IMR-90 (cell line): Measurements from ENCODE around the gene ADAMTSL1. TPM values are rescaled to one million over a fixed set of nuclear protein-coding genes. Genes with fewer than 3 reads are reported as not detected.
A peak's percentile ranks its signal among the peaks of the same experiment; 100 is the strongest.

Experiments
- ATAC-seq: fragments of 200-7000 bp; cut with Tn5 transposase; 2 replicates; pipeline ENCODE4 v1.9.1; 2020; ENCODE audit warnings: low read depth, mild to moderate bottlenecking, moderate library complexity
- BruUV-seq: library from RNA; stranded (reverse); fragments of 400-500 nt; replicated peaks from 2 replicates; lab custom pipeline; 2021; lab: Mats Ljungman, UMichigan
- CTCF ChIA-PET: fragments of 300-600 bp; formaldehyde crosslinking; extraction: SDS; loops from one replicate; lab custom pipeline; 2021; ENCODE audit warnings: antibody characterized with exemption; lab: Yijun Ruan, JAX
- POLR2A ChIA-PET: fragments of 300-600 bp; sonication (Branson Sonifier 250); formaldehyde crosslinking; loops from one replicate; lab custom pipeline; 2022; ENCODE audit warnings: antibody characterized with exemption; ENCODE audit not compliant: unreplicated experiment; lab: Charles Lee
- DNase-seq: peaks from one replicate; pipeline ENCODE4 v3.0.0; 2013
- H2AFZ ChIP-seq: replicated peaks from 2 replicates; pipeline ENCODE3; 2013; ENCODE audit warnings: low read length, mild to moderate bottlenecking; ENCODE audit not compliant: poor library complexity
- H2AK5ac ChIP-seq: 2 replicates; pipeline ENCODE4 v1.6.1; 2013; ENCODE audit warnings: low read depth, low read length, inconsistent platforms
- H2AK9ac ChIP-seq: replicated peaks from 2 replicates; pipeline ENCODE3; 2013; ENCODE audit warnings: mild to moderate bottlenecking, low read depth, low read length, moderate library complexity; ENCODE audit not compliant: poor library complexity
- H2BK120ac ChIP-seq: 2 replicates; pipeline ENCODE4 v1.6.1; 2013; ENCODE audit warnings: low read depth, low read length, inconsistent platforms
- H2BK15ac ChIP-seq: 3 replicates; pipeline ENCODE4 v1.6.1; 2013; ENCODE audit warnings: low read depth, low read length, inconsistent platforms
- H2BK20ac ChIP-seq: 2 replicates; pipeline ENCODE4 v1.6.1; 2013; ENCODE audit warnings: low read depth, mild to moderate bottlenecking, inconsistent platforms, low read length, moderate library complexity
- H2BK5ac ChIP-seq: 2 replicates; pipeline ENCODE4 v1.6.1; 2013; ENCODE audit warnings: mild to moderate bottlenecking, low read depth, low read length, inconsistent platforms; ENCODE audit not compliant: poor library complexity, severe bottlenecking
- H3K14ac ChIP-seq: replicated peaks from 2 replicates; pipeline ENCODE4 v1.6.1; 2013; ENCODE audit warnings: low read depth, low read length, inconsistent platforms
- H3K18ac ChIP-seq: 2 replicates; pipeline ENCODE4 v1.6.1; 2013; ENCODE audit warnings: low read depth, low read length, control low read depth
- H3K23ac ChIP-seq: 2 replicates; pipeline ENCODE4 v1.6.1; 2013; ENCODE audit warnings: low read depth, low read length, inconsistent platforms
- H3K27ac ChIP-seq: 2 replicates; pipeline ENCODE4 v1.5.1; 2013; ENCODE audit warnings: mild to moderate bottlenecking, control low read depth, low read length; ENCODE audit not compliant: insufficient read depth
- H3K27me3 ChIP-seq: 2 replicates; pipeline ENCODE4 v1.6.1; 2013; ENCODE audit warnings: low read length; ENCODE audit not compliant: control insufficient read depth, insufficient read depth
- H3K36me3 ChIP-seq: 2 replicates; pipeline ENCODE4 v1.6.1; 2013; ENCODE audit warnings: low read length, mixed read lengths; ENCODE audit not compliant: control insufficient read depth, insufficient read depth
- H3K4ac ChIP-seq: 2 replicates; pipeline ENCODE4 v1.6.1; 2013; ENCODE audit warnings: low read depth, low read length, inconsistent platforms
- H3K4me1 ChIP-seq: 2 replicates; pipeline ENCODE4 v1.6.1; 2013; ENCODE audit warnings: low read length, mixed read lengths; ENCODE audit not compliant: control insufficient read depth, insufficient read depth
- H3K4me2 ChIP-seq: 2 replicates; pipeline ENCODE4 v1.6.1; 2013; ENCODE audit warnings: low read depth, mild to moderate bottlenecking, control low read depth, low read length, moderate library complexity
- H3K4me3 ChIP-seq: 2 replicates; pipeline ENCODE4 v1.5.1; 2013; ENCODE audit warnings: low read depth, mild to moderate bottlenecking, control low read depth, low read length, moderate library complexity; ENCODE audit not compliant: insufficient read depth
- H3K56ac ChIP-seq: 2 replicates; pipeline ENCODE4 v1.6.1; 2013; ENCODE audit warnings: low read length, inconsistent platforms; ENCODE audit not compliant: insufficient read depth; ENCODE audit errors: extremely low read depth
- H3K79me1 ChIP-seq, 2 experiments: 2 replicates each; pipeline ENCODE4 v1.6.1; 2013; ENCODE audit warnings: low read length in 2 of 2, inconsistent platforms in 1 of 2, low read depth in 1 of 2
- H3K9ac ChIP-seq: 2 replicates; pipeline ENCODE4 v1.6.1; 2013; ENCODE audit warnings: low read depth, low read length, control low read depth
- H3K9me1 ChIP-seq: 2 replicates; pipeline ENCODE4 v1.6.1; 2013; ENCODE audit warnings: low read length, inconsistent platforms; ENCODE audit not compliant: insufficient read depth
- H3K9me3 ChIP-seq: 2 replicates; pipeline ENCODE4 v1.6.1; 2013; ENCODE audit warnings: low read length; ENCODE audit not compliant: control insufficient read depth, insufficient read depth
- H4K20me1 ChIP-seq: 2 replicates; pipeline ENCODE4 v1.6.1; 2013; ENCODE audit warnings: low read length, inconsistent platforms; ENCODE audit not compliant: insufficient read depth
- H4K5ac ChIP-seq: 2 replicates; pipeline ENCODE4 v1.6.1; 2013; ENCODE audit warnings: mild to moderate bottlenecking, low read depth, low read length, control low read depth
- H4K8ac ChIP-seq, 2 experiments: 2 replicates each; pipeline ENCODE4 v1.6.1; 2013; ENCODE audit warnings: low read depth in 2 of 2, low read length in 2 of 2, control low read depth in 1 of 2, inconsistent platforms in 1 of 2
- H4K91ac ChIP-seq: 2 replicates; pipeline ENCODE4 v1.6.1; 2013; ENCODE audit warnings: low read depth, low read length, inconsistent platforms; ENCODE audit not compliant: insufficient read depth
- POLR2A ChIP-seq: IDR thresholded peaks from 2 replicates; pipeline ENCODE4 v1.6.1; 2012; ENCODE audit warnings: mild to moderate bottlenecking, low read depth, low read length
- RFX5 ChIP-seq: IDR thresholded peaks from 2 replicates; pipeline ENCODE4 v1.8.0; 2012; ENCODE audit warnings: low read depth, mild to moderate bottlenecking, low read length, moderate library complexity
- SMC3 ChIP-seq: fragments of 150-350 bp; IDR thresholded peaks from 2 replicates; pipeline ENCODE4 v1.6.1; 2016; ENCODE audit warnings: low read depth, mild to moderate bottlenecking, antibody characterized with exemption, low read length, moderate library complexity
- USF2 ChIP-seq: fragments of 150-350 bp; IDR thresholded peaks from 2 replicates; pipeline ENCODE4 v1.6.1; 2017; ENCODE audit warnings: mild to moderate bottlenecking, antibody characterized with exemption, low read length, low read depth
- WGBS, 2 experiments: methylation state at CpG; one replicate each; pipeline versions ENCODE4 v1.1.5 to v1.1.7; 2013; ENCODE audit warnings: missing lambda C conversion rate in 2 of 2; ENCODE audit not compliant: insufficient read length in 1 of 2; ENCODE audit errors: extremely low coverage in 2 of 2; 5-methylcytosine and 5-hydroxymethylcytosine counted together
- dilution Hi-C: fragments of 300-500 bp; cut with HindIII; formaldehyde crosslinking; loops from one replicate; pipeline ENCODE4 v1.14.3; 2018; ENCODE audit warnings: low sequenced_read_pairs; ENCODE audit not compliant: unreplicated experiment
- in situ Hi-C: fragments of 300-500 bp; cut with MboI; formaldehyde crosslinking; loops from 3 replicates; pipeline ENCODE4 v1.14.3; 2019; ENCODE audit warnings: low sequenced_read_pairs, inconsistent platforms, mixed read lengths
- intact Hi-C: fragments of 100-400 bp; cut with micrococcal nuclease; formaldehyde crosslinking; loops from 2 replicates; pipeline ENCODE4 v1.10.0; 2022
- polyA plus RNA-seq, 3 experiments: library from polyadenylated mRNA; depleted of rRNA; stranded (reverse); fragments of >200 nt; gene quantifications; 2 replicates each; pipeline ENCODE4 v1.2.3, GENCODE V29; 2012; ENCODE audit warnings: low replicate concordance in 1 of 3
- total RNA-seq: library from RNA; depleted of rRNA; stranded (reverse); fragments of >200 nt; gene quantifications from 2 replicates; pipeline ENCODE4 v1.2.3, GENCODE V29; 2012
- TF ChIP-seq, protein P1 (sequence below): conservative IDR thresholded peaks from 2 replicates; pipeline ENCODE4 v1.5.1; 2012; ENCODE audit warnings: mild to moderate bottlenecking, low read depth, low read length, improper control_type of control experiment

Gene ADAMTSL1
- total and polyA plus RNA-seq, 2 of the 4 experiments (the other 2 are of a cell fraction) = 38.2 to 62.2 TPM

GRCh38 chr9:18606281-18606680 lies 132.3 kb downstream of the ADAMTSL1 start:
- Histone ChIP-seq H3K18ac (no peak overlapping the region), H3K79me1 (no peaks in the 10 kb centered on the region), H3K27ac (no peak overlapping the region), H3K9me3 (no peaks in the 10 kb centered on the region), H2BK20ac (no peak overlapping the region), H2AFZ (no peak overlapping the region), H3K4me1 (peaks cover 4% of the 10 kb centered on the region; the same call in 1 of the 2 replicates), H3K56ac (no peak overlapping the region), H2BK15ac (no peak overlapping the region), H3K4me3 (no peak overlapping the region), H4K20me1 (no peaks in the 10 kb centered on the region), H3K9ac (no peak overlapping the region), H3K4ac (no peak overlapping the region), H3K27me3 (no peaks in the 10 kb centered on the region), H2BK120ac (no peak overlapping the region), H4K8ac (no peak overlapping the region), H4K5ac (no peak overlapping the region), H2AK5ac (no peak overlapping the region), H3K14ac (no peak overlapping the region), H3K9me1 (no peaks in the 10 kb centered on the region; the same call in none of the 2 replicates), H3K23ac (no peak overlapping the region), H2AK9ac (no peak overlapping the region), H4K91ac (no peak overlapping the region), H3K4me2 (no peak overlapping the region), H3K36me3 (no peaks in the 10 kb centered on the region), H2BK5ac (no peak overlapping the region)
- no peak for TF ChIP-seq SMC3
- TF ChIP-seq USF2 = no peak
- TF ChIP-seq, protein P1, sequence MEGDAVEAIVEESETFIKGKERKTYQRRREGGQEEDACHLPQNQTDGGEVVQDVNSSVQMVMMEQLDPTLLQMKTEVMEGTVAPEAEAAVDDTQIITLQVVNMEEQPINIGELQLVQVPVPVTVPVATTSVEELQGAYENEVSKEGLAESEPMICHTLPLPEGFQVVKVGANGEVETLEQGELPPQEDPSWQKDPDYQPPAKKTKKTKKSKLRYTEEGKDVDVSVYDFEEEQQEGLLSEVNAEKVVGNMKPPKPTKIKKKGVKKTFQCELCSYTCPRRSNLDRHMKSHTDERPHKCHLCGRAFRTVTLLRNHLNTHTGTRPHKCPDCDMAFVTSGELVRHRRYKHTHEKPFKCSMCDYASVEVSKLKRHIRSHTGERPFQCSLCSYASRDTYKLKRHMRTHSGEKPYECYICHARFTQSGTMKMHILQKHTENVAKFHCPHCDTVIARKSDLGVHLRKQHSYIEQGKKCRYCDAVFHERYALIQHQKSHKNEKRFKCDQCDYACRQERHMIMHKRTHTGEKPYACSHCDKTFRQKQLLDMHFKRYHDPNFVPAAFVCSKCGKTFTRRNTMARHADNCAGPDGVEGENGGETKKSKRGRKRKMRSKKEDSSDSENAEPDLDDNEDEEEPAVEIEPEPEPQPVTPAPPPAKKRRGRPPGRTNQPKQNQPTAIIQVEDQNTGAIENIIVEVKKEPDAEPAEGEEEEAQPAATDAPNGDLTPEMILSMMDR = no peak
- TF ChIP-seq RFX5 = no peak
- TF ChIP-seq POLR2A = no peak
- intact Hi-C loops (loop anchor here (10.0 kb wide), 1 partner anchor 351 kb away; no protein-coding TSS in a partner anchor), in situ Hi-C loops (no loop called here), dilution Hi-C loops (no loop called here)
- WGBS, 2 experiments = no CpG with 5 or more reads among the region's 2 CpGs
- CTCF ChIA-PET = no interaction called here
- POLR2A ChIA-PET = no interaction called here
- BruUV-seq = no TSS peak
- DNase-seq (peak; percentile 30), ATAC-seq (peak; percentile 72)
